ENCODE measurements around the gene LITAF. TPM values are rescaled to one million over a fixed set of nuclear protein-coding genes. Genes with fewer than 3 reads are reported as not detected.

LITAF gene
- total and polyA plus RNA-seq, 2 of the 4 experiments (the other 2 are of a cell fraction) = 113 to 206 TPM

DNA sequence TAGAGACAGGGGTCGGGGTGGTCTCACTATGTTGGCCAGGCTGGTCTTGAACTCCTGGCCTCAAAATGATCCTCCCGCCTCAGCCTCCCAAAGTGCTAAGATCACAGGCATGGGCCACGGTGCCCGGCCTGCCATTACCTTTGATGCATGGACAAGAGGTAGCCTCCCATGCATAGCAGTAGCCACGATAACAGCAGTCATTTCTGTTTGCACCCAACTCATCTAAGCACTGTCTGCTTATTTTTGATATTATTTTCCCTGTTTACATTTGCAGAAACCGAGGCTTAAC lies 44.0 kb upstream of the LITAF start:
- Histone ChIP-seq H3K9ac (ENCODE audit: low read depth, low read length) (no peak overlapping the region), H2BK5ac (ENCODE audit: low read depth, low read length, poor library complexity, severe bottlenecking) (no peak overlapping the region), H2AK9ac (replicated peaks; ENCODE audit: low read depth, low read length, poor library complexity) (no peak overlapping the region), H3K79me1 (ENCODE audit: low read depth in 1 of 2, low read length in 2 of 2) (no peaks in the 10 kb centered on the region; a peak in 1 of 4 replicates), H2BK15ac (ENCODE audit: low read depth, low read length) (peak overlapping the region; percentile 63; the same call in 2 of the 3 replicates), H2BK20ac (ENCODE audit: low read depth, low read length) (peak overlapping the region; percentile 63; the same call in 1 of the 2 replicates), H3K4me3 (ENCODE audit: insufficient read depth, low read depth, low read length) (no peak overlapping the region), H3K27me3 (ENCODE audit: control insufficient read depth, insufficient read depth, low read length) (no peaks in the 10 kb centered on the region), H4K8ac (ENCODE audit: low read depth in 2 of 2, low read length in 2 of 2) (0 out of 4 replicates have a peak overlapping the region, but pooled peaks of 1 of the 2 experiments have one; percentile 9), H3K27ac (ENCODE audit: insufficient read depth, low read length) (no peak overlapping the region), H3K23ac (ENCODE audit: low read depth, low read length) (no peak overlapping the region), H4K91ac (ENCODE audit: insufficient read depth, low read depth, low read length) (peak overlapping the region; percentile 3; the same call in 1 of the 2 replicates), H4K5ac (ENCODE audit: low read depth, low read length) (no peak overlapping the region), H3K36me3 (ENCODE audit: control insufficient read depth, insufficient read depth, low read length) (no peaks in the 10 kb centered on the region), H3K56ac (ENCODE audit: extremely low read depth, insufficient read depth, low read length) (no peak overlapping the region), H4K20me1 (ENCODE audit: insufficient read depth, low read length) (no peaks in the 10 kb centered on the region), H3K4me1 (ENCODE audit: control insufficient read depth, insufficient read depth, low read length) (peaks cover 34% of the 10 kb centered on the region), H3K4me2 (ENCODE audit: low read depth, low read length) (no peak overlapping the region), H3K14ac (replicated peaks; ENCODE audit: low read depth, low read length) (no peak overlapping the region), H2AK5ac (ENCODE audit: low read depth, low read length) (peak overlapping the region; percentile 48; the same call in 1 of the 2 replicates), H3K4ac (ENCODE audit: low read depth, low read length) (peak overlapping the region; percentile 68), H3K9me1 (ENCODE audit: insufficient read depth, low read length) (peaks cover 16% of the 10 kb centered on the region), H2AFZ (replicated peaks; ENCODE audit: low read length, poor library complexity) (no peak overlapping the region), H2BK120ac (ENCODE audit: low read depth, low read length) (peak overlapping the region; percentile 100), H3K9me3 (ENCODE audit: control insufficient read depth, insufficient read depth, low read length) (no peaks in the 10 kb centered on the region), H3K18ac (ENCODE audit: low read depth, low read length) (no peak overlapping the region)
- intact Hi-C loops (cut with micrococcal nuclease) (no loop called here), dilution Hi-C loops (cut with HindIII; ENCODE audit: low sequenced_read_pairs, unreplicated experiment) (no loop called here), in situ Hi-C loops (cut with MboI; ENCODE audit: low sequenced_read_pairs) (no loop called here)
- no TSS peak for BruUV-seq (replicated peaks)
- ATAC-seq (ENCODE audit: low read depth) = no peak
- TF ChIP-seq POLR2A (IDR thresholded peaks at IDR 0.05; ENCODE audit: low read depth, low read length) (no peak), CHD1 (IDR thresholded peaks at IDR 0.05; ENCODE audit: low read depth, low read length) (no peak), RCOR1 (IDR thresholded peaks at IDR 0.05; ENCODE audit: insufficient replicate concordance, low read length) (no peak), BHLHE40 (IDR thresholded peaks at IDR 0.05; ENCODE audit: low read depth, low read length) (no peak), FOS (IDR thresholded peaks at IDR 0.05; ENCODE audit: low read depth, low read length) (no peak), CTCF (conservative IDR thresholded peaks at IDR 0.05; ENCODE audit: low read depth, low read length) (no peak), CEBPB (IDR thresholded peaks at IDR 0.05; ENCODE audit: low read depth, low read length) (no peak), NFE2L2 (IDR thresholded peaks at IDR 0.05; ENCODE audit: low read depth, low read length) (no peak), RAD21 (IDR thresholded peaks at IDR 0.05; ENCODE audit: low read length) (no peak)
- TF ChIP-seq, protein P1, sequence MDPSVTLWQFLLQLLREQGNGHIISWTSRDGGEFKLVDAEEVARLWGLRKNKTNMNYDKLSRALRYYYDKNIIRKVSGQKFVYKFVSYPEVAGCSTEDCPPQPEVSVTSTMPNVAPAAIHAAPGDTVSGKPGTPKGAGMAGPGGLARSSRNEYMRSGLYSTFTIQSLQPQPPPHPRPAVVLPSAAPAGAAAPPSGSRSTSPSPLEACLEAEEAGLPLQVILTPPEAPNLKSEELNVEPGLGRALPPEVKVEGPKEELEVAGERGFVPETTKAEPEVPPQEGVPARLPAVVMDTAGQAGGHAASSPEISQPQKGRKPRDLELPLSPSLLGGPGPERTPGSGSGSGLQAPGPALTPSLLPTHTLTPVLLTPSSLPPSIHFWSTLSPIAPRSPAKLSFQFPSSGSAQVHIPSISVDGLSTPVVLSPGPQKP (IDR thresholded peaks at IDR 0.05; ENCODE audit: borderline replicate concordance, low read depth, low read length) = no peak
- ChIA-PET POLR2A (ENCODE audit: unreplicated experiment) (interaction anchor here (0.6 kb wide), 1 partner anchor 9 kb away, joined by 5 read pairs; no protein-coding TSS in a partner anchor), CTCF (interaction anchor here (0.6 to 0.8 kb wide), 2 partner anchors 9 to 10 kb away, joined by 3 to 4 read pairs; no protein-coding TSS in a partner anchor)
- 100% methylated on average over 4 of the region's 6 CpGs; no CpG with 5 or more reads in 1 of the 2 experiments for WGBS, 2 experiments (ENCODE audit: extremely low coverage in 2 of 2, insufficient read length in 1 of 2)
- DNase-seq = no peak
